ENCODE data around the gene MPHOSPH9.

GRCh38 chr12:123250471-123251383 is 17.8 kb upstream of the MPHOSPH9 start:
- TF ChIP-seq, protein P1, sequence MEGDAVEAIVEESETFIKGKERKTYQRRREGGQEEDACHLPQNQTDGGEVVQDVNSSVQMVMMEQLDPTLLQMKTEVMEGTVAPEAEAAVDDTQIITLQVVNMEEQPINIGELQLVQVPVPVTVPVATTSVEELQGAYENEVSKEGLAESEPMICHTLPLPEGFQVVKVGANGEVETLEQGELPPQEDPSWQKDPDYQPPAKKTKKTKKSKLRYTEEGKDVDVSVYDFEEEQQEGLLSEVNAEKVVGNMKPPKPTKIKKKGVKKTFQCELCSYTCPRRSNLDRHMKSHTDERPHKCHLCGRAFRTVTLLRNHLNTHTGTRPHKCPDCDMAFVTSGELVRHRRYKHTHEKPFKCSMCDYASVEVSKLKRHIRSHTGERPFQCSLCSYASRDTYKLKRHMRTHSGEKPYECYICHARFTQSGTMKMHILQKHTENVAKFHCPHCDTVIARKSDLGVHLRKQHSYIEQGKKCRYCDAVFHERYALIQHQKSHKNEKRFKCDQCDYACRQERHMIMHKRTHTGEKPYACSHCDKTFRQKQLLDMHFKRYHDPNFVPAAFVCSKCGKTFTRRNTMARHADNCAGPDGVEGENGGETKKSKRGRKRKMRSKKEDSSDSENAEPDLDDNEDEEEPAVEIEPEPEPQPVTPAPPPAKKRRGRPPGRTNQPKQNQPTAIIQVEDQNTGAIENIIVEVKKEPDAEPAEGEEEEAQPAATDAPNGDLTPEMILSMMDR (conservative IDR thresholded peaks at IDR 0.05; ENCODE audit: low read length): no peak
- TF ChIP-seq EZH2phosphoT487 (IDR thresholded peaks at IDR 0.05; ENCODE audit: borderline replicate concordance, low read depth, low read length): no peak
